LNCaP clone FGC (cell line): ENCODE results near the gene CACNA1C.

Experiments
- DNase-seq: peaks from one replicate; pipeline ENCODE4 v3.0.0-alpha.2; 2011; ENCODE audit warnings: low read depth
- H3K4me3 ChIP-seq: 2 replicates; pipeline ENCODE4 v1.5.1; 2011; ENCODE audit warnings: mild to moderate bottlenecking, low read depth, low read length, control low read depth
- CTCF ChIP-seq: IDR thresholded peaks from 2 replicates; pipeline ENCODE4 v1.5.1; 2012; ENCODE audit warnings: mild to moderate bottlenecking; ENCODE audit not compliant: control insufficient read depth, insufficient read depth; ENCODE audit errors: extremely low read depth

The CACNA1C gene

DNA sequence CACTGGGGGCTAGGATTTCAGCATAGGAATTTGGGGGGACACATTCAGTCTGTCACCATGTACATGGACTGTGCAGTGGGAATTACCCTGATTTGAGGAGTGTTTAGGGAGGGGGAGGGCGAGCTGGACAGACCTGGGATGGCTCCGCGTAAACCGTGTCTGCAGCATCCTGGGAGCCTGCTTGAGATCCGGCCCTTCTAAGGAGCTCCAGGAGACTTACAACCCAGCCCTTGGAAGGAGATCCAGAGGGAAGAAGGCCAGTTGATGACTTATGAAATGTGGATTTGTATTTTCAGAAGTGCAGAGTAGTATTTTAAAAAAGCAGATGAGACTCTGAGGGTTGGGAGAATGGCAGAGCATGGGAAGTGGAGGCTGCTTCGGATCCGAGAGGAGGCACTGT lies 153.2 kb downstream of the CACNA1C start:
- no peak for TF ChIP-seq CTCF
- DNase-seq = no peak
- no peak overlapping the region for H3K4me3 ChIP-seq

GRCh38 chr12:2208837-2209635 lies 156.2 kb downstream of the CACNA1C start:
- no peak overlapping the region for H3K4me3 ChIP-seq
- no peak for DNase-seq
- TF ChIP-seq CTCF = no peak

GRCh38 chr12:2211119-2211518 lies 158.3 kb downstream of the CACNA1C start:
- no peak overlapping the region for H3K4me3 ChIP-seq
- no peak for DNase-seq
- TF ChIP-seq CTCF = no peak

GRCh38 chr12:2212537-2212936 lies 159.8 kb downstream of the CACNA1C start:
- no peak for DNase-seq
- H3K4me3 ChIP-seq = no peak overlapping the region
- no peak for TF ChIP-seq CTCF

- no peak overlapping the region for H3K4me3 ChIP-seq
- DNase-seq = no peak
- no peak for TF ChIP-seq CTCF
Measured at GRCh38 chr12:2212971-2213869, 160.4 kb downstream of the CACNA1C start.

DNA sequence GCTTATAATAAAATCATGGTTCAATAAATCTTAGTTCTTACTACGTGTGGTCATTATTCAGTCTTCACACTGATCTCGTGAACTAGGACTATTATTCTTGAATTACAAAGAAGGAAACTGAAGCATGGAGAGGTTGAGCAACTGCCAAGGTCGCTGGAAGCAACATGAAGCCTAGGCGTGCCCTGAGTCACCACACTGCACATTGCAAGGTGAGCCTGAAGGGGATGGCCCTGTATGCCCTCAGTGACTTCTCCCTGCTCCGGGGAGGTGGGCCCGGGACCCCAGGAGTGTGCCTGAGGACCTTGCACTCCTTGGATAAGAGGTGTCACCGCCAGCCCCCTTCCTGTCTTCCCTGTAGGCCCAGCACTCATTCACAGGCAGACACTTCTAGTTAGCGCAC lies 161.6 kb downstream of the CACNA1C start:
- H3K4me3 ChIP-seq = no peak overlapping the region
- no peak for TF ChIP-seq CTCF
- DNase-seq = no peak
